ENCODE data around the gene ADGRF5. TPM values are rescaled to one million over a fixed set of nuclear protein-coding genes. Genes with fewer than 3 reads are reported as not detected.

The ADGRF5 gene
- total RNA-seq, 3 donors from 2014 or later (not counting 1 experiment from before 2014, with no cell fraction given): not detected

GRCh38 chr6:46816626-46817025, 105.1 kb downstream of the ADGRF5 start:
- no peak overlapping the region for H3K27ac Mint-ChIP-seq
- H3K36me3 Mint-ChIP-seq: no peaks in the 10 kb centered on the region

DNA sequence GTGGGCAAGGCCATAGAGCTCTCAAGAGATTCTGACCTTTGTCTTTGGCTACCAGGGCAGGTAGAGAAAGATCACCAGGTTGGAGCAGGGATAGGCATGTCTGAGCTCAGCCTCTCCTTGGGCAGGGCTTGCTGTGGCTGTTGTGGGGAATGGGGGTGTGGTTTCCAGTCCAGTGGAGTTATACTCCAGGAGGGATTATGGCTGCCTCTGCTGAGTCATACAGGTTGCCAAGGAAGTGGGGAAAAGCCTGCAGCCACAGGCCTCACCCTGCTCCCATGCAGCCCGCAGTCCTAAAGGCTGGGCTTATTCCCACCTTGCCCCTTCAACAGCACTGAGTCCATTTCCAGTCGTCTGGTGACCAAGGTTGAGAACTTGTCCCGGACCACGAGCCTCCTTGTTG, 106.6 kb downstream of the ADGRF5 start:
- WGBS (ENCODE audit: insufficient coverage): 65% methylated on average over 4 of the region's 4 CpGs
- H3K9me3 Mint-ChIP-seq: peaks cover 0 to 7% of the 10 kb centered on the region in 2 donors
- H3K4me3 ChIP-seq (ENCODE audit: low read length): no peak overlapping the region
- H3K4me1 ChIP-seq (ENCODE audit: control insufficient read depth, insufficient read depth, low read length): no peaks in the 10 kb centered on the region
- no peak overlapping the region for H3K27ac Mint-ChIP-seq
- no peak for DNase-seq
- peaks cover 10 to 29% of the 10 kb centered on the region in 2 donors for H3K27me3 Mint-ChIP-seq (ENCODE audit: low read depth in 2 of 2)
- H3K36me3 Mint-ChIP-seq: no peaks in the 10 kb centered on the region
- intact Hi-C loops (cut with micrococcal nuclease): no loop called here
- no peaks in the 10 kb centered on the region for H3K9me3 ChIP-seq (ENCODE audit: control insufficient read depth, insufficient read depth, low read length)
- H3K4me3 Mint-ChIP-seq: no peak overlapping the region
- H3K27ac ChIP-seq (ENCODE audit: low read length): no peak overlapping the region
- H3K36me3 ChIP-seq (ENCODE audit: control insufficient read depth, insufficient read depth, low read length): no peaks in the 10 kb centered on the region
- H3K27me3 ChIP-seq (ENCODE audit: control insufficient read depth, insufficient read depth, low read length): no peaks in the 10 kb centered on the region
- TF ChIP-seq, protein P1, sequence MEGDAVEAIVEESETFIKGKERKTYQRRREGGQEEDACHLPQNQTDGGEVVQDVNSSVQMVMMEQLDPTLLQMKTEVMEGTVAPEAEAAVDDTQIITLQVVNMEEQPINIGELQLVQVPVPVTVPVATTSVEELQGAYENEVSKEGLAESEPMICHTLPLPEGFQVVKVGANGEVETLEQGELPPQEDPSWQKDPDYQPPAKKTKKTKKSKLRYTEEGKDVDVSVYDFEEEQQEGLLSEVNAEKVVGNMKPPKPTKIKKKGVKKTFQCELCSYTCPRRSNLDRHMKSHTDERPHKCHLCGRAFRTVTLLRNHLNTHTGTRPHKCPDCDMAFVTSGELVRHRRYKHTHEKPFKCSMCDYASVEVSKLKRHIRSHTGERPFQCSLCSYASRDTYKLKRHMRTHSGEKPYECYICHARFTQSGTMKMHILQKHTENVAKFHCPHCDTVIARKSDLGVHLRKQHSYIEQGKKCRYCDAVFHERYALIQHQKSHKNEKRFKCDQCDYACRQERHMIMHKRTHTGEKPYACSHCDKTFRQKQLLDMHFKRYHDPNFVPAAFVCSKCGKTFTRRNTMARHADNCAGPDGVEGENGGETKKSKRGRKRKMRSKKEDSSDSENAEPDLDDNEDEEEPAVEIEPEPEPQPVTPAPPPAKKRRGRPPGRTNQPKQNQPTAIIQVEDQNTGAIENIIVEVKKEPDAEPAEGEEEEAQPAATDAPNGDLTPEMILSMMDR (IDR thresholded peaks at IDR 0.05): no peak
- no peaks in the 10 kb centered on the region for H3K4me1 Mint-ChIP-seq
- no peak for ATAC-seq

More at GRCh38 chr6:46816626-46817025, 105.1 kb downstream of the ADGRF5 start:
- intact Hi-C loops (cut with micrococcal nuclease): no loop called here
- no peaks in the 10 kb centered on the region for H3K4me1 Mint-ChIP-seq
- H3K9me3 Mint-ChIP-seq: peaks cover 0 to 5% of the 10 kb centered on the region in 2 donors
- H3K27me3 Mint-ChIP-seq (ENCODE audit: low read depth in 2 of 2): peaks cover 7 to 15% of the 10 kb centered on the region in 2 donors
- WGBS (ENCODE audit: insufficient coverage): 90% methylated on average over 1 of the region's 1 CpG
- no peak overlapping the region for H3K4me3 ChIP-seq (ENCODE audit: low read length)
- no peak overlapping the region for H3K4me3 Mint-ChIP-seq
- no peaks in the 10 kb centered on the region for H3K36me3 ChIP-seq (ENCODE audit: control insufficient read depth, insufficient read depth, low read length)
- TF ChIP-seq, protein P1 (IDR thresholded peaks at IDR 0.05): no peak
- no peaks in the 10 kb centered on the region for H3K9me3 ChIP-seq (ENCODE audit: control insufficient read depth, insufficient read depth, low read length)
- no peaks in the 10 kb centered on the region for H3K27me3 ChIP-seq (ENCODE audit: control insufficient read depth, insufficient read depth, low read length)
- ATAC-seq: no peak
- no peak overlapping the region for H3K27ac ChIP-seq (ENCODE audit: low read length)
- H3K4me1 ChIP-seq (ENCODE audit: control insufficient read depth, insufficient read depth, low read length): no peaks in the 10 kb centered on the region
- no peak for DNase-seq

DNA sequence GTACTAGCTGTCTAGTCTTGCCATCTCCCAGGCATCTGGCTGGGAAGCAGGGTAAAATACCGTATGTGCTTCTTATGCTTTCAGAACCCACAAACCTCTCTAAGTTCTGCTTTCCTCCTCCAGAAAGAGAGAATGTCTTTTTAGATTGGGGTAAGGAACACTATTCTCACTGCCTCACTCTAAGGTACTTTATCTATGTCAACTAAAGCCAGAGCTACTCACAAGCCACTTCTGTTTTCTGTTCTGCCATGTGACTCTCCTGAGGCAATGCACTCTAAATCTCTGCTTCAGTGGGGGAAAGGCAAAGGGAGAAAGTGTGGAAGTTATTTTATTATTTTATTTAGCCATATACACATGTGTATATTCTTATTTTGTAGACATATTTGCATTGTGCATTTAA, 112.9 kb downstream of the ADGRF5 start:
- no peaks in the 10 kb centered on the region for H3K9me3 ChIP-seq (ENCODE audit: control insufficient read depth, insufficient read depth, low read length)
- Mint-ChIP-seq H3K4me3 (no peak overlapping the region), H3K27me3 (ENCODE audit: low read depth in 2 of 2) (peaks cover 14 to 48% of the 10 kb centered on the region in 2 donors), H3K36me3 (no peaks in the 10 kb centered on the region), H3K27ac (no peak overlapping the region), H3K9me3 (peaks cover 0 to 6% of the 10 kb centered on the region in 2 donors), H3K4me1 (no peaks in the 10 kb centered on the region)
- DNase-seq: no peak
- no peaks in the 10 kb centered on the region for H3K27me3 ChIP-seq (ENCODE audit: control insufficient read depth, insufficient read depth, low read length)
- H3K27ac ChIP-seq (ENCODE audit: low read length): no peak overlapping the region
- H3K4me3 ChIP-seq (ENCODE audit: low read length): no peak overlapping the region
- no peaks in the 10 kb centered on the region for H3K4me1 ChIP-seq (ENCODE audit: control insufficient read depth, insufficient read depth, low read length)
- H3K36me3 ChIP-seq (ENCODE audit: control insufficient read depth, insufficient read depth, low read length): no peaks in the 10 kb centered on the region
- TF ChIP-seq, protein P1 (IDR thresholded peaks at IDR 0.05): no peak
- intact Hi-C loops (cut with micrococcal nuclease): no loop called here
- WGBS (ENCODE audit: insufficient coverage): no CpG with 5 or more reads among the region's 1 CpG
- ATAC-seq: no peak

Other genes starting within 250 kb of the ADGRF5 start
- gene TDRD6, start 234.1 kb downstream of the ADGRF5 start, total RNA-seq: not detected
- 1 to 10 TPM in 1 of 3 donors, not detected in 2; 1.1 TPM for gene PLA2G7, start 186.6 kb downstream of the ADGRF5 start, total RNA-seq
- not detected for gene ANKRD66, start 175.0 kb downstream of the ADGRF5 start, total RNA-seq
- gene MEP1A, start 128.5 kb downstream of the ADGRF5 start, total RNA-seq: not detected
- not detected for gene ADGRF1, start 120.4 kb upstream of the ADGRF5 start, total RNA-seq

All from natural killer cell (primary cell).